ENCODE measurements around the gene BRDT.

DNA sequence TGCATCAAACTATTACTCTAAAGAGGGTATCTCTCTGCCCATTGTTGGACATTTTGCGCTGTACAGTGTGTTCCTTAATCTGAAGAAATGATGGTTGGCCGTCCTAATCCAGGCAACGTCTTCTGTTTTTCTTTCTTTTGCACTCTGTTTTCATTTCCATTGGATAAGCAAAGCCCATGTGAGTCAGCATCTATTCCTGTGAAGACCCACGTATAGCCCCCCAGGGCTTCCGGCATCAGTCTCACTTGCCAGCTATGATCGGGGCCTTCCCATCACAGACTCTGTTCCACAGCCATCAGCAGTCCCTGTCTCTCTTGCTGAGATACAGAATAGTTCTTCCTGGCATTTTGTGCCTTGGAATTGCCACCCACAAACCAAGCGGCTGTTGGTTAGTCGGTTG lies 29.2 kb upstream of the BRDT start:
- TF ChIP-seq, protein P1, sequence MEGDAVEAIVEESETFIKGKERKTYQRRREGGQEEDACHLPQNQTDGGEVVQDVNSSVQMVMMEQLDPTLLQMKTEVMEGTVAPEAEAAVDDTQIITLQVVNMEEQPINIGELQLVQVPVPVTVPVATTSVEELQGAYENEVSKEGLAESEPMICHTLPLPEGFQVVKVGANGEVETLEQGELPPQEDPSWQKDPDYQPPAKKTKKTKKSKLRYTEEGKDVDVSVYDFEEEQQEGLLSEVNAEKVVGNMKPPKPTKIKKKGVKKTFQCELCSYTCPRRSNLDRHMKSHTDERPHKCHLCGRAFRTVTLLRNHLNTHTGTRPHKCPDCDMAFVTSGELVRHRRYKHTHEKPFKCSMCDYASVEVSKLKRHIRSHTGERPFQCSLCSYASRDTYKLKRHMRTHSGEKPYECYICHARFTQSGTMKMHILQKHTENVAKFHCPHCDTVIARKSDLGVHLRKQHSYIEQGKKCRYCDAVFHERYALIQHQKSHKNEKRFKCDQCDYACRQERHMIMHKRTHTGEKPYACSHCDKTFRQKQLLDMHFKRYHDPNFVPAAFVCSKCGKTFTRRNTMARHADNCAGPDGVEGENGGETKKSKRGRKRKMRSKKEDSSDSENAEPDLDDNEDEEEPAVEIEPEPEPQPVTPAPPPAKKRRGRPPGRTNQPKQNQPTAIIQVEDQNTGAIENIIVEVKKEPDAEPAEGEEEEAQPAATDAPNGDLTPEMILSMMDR (IDR thresholded peaks at IDR 0.05; ENCODE audit: extremely low read depth in 1 of 2, insufficient read depth in 1 of 2, low read depth in 1 of 2, low read length in 2 of 2): no peak
- TF ChIP-seq POLR2AphosphoS5 (IDR thresholded peaks at IDR 0.05; ENCODE audit: insufficient read depth, low read depth, low read length): no peak
- TF ChIP-seq GATA2 (IDR thresholded peaks at IDR 0.05; ENCODE audit: insufficient read depth, insufficient read length, low read depth, low read length): no peak
- TF ChIP-seq JUN (IDR thresholded peaks at IDR 0.05; ENCODE audit: borderline replicate concordance, insufficient read depth, insufficient read length, low read depth): no peak
- no peak for TF ChIP-seq MAX (IDR thresholded peaks at IDR 0.05; ENCODE audit: insufficient read depth, insufficient read length)

Measured in endothelial cell of umbilical vein (primary cell).